Activated B cell treated with CpG ODN at 0.5 μM for 24 hours (primary cell): Measurements from ENCODE around the gene LAT. TPM values are rescaled to one million over a fixed set of nuclear protein-coding genes. Genes with fewer than 3 reads are reported as not detected.
"Not testable (repeated sequence)": the region's sequence is repeated elsewhere in the genome, so short reads cannot be mapped to it uniquely, and the experiment has no call there.

Experiments
- ATAC-seq: fragments of 200-7000 bp; cut with Tn5 transposase; one replicate; pipeline ENCODE4 v1.10.0; 2021; ENCODE audit warnings: low read depth, mild to moderate bottlenecking, moderate library complexity
- CTCF ChIA-PET: fragments of 350-600 bp; sonication (Branson Sonifier 250); formaldehyde crosslinking; loops from one replicate; lab custom pipeline; 2021; ENCODE audit warnings: antibody characterized with exemption; lab: Charles Lee
- POLR2A ChIA-PET: fragments of 350-600 bp; sonication (Branson Sonifier 250); formaldehyde crosslinking; loops from one replicate; lab custom pipeline; 2021; ENCODE audit warnings: antibody characterized with exemption; lab: Charles Lee
- DNase-seq: peaks from one replicate; pipeline ENCODE4 v3.0.0; 2022
- H3K27ac Mint-ChIP-seq: one replicate; pipeline ENCODE4 v1.8.0; 2020; ENCODE audit warnings: mixed read lengths
- H3K27me3 Mint-ChIP-seq: one replicate; pipeline ENCODE4 v1.8.0; 2021; ENCODE audit warnings: mixed read lengths
- H3K36me3 Mint-ChIP-seq: one replicate; pipeline ENCODE4 v1.8.0; 2021; ENCODE audit warnings: low read depth, mixed read lengths
- H3K4me1 Mint-ChIP-seq: one replicate; pipeline ENCODE4 v1.8.0; 2021; ENCODE audit warnings: mixed read lengths
- H3K4me3 Mint-ChIP-seq: one replicate; pipeline ENCODE4 v1.8.0; 2020; ENCODE audit warnings: mild to moderate bottlenecking, mixed read lengths
- H3K9me3 Mint-ChIP-seq: one replicate; pipeline ENCODE4 v1.8.0; 2020; ENCODE audit warnings: mixed read lengths
- intact Hi-C: fragments of 100-400 bp; cut with micrococcal nuclease; formaldehyde crosslinking; loops from one replicate; pipeline ENCODE4 v1.15.1; 2024
- total RNA-seq: library from RNA; stranded (reverse); gene quantifications from 2 replicates; pipeline ENCODE4 v1.2.3, GENCODE V29; 2022
- TF ChIP-seq, protein P1 (sequence below): fragments of 200-600 bp; IDR thresholded peaks from one replicate; pipeline ENCODE4 v1.8.0; 2022; ENCODE audit warnings: antibody characterized with exemption, mild to moderate bottlenecking

Gene LAT
- total RNA-seq, 1 donor from 2014 or later: 6.2 TPM

DNA sequence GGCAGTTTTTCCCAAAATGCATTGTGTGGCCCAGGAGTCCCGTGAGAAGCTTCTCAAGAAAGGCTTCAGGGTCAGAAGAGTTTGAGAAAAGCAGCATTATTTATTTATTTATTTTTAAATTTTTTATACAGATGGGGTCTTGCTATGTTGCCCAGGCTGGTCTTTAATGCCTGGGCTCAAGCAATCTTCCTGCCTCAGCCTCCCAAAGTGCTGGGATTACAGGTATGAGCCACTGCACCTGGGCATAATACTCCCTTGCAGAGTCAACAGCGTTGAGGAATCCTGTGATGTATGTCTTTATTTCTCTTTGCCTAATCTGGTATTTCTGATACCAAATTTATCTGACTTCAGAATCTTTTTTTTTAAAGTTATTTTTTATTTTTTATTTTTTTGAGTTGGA, 15.2 kb downstream of the LAT start:
- ATAC-seq (no peak), DNase-seq (no peak)
- Mint-ChIP-seq H3K36me3 (no peaks in the 10 kb centered on the region), H3K9me3 (no peaks in the 10 kb centered on the region), H3K4me1 (peaks cover 9% of the 10 kb centered on the region), H3K27ac (no peak overlapping the region), H3K27me3 (no peaks in the 10 kb centered on the region), H3K4me3 (no peak overlapping the region)
- ChIA-PET CTCF (no interaction called here), POLR2A (no interaction called here)
- intact Hi-C loops: no loop called here
- TF ChIP-seq, protein P1, sequence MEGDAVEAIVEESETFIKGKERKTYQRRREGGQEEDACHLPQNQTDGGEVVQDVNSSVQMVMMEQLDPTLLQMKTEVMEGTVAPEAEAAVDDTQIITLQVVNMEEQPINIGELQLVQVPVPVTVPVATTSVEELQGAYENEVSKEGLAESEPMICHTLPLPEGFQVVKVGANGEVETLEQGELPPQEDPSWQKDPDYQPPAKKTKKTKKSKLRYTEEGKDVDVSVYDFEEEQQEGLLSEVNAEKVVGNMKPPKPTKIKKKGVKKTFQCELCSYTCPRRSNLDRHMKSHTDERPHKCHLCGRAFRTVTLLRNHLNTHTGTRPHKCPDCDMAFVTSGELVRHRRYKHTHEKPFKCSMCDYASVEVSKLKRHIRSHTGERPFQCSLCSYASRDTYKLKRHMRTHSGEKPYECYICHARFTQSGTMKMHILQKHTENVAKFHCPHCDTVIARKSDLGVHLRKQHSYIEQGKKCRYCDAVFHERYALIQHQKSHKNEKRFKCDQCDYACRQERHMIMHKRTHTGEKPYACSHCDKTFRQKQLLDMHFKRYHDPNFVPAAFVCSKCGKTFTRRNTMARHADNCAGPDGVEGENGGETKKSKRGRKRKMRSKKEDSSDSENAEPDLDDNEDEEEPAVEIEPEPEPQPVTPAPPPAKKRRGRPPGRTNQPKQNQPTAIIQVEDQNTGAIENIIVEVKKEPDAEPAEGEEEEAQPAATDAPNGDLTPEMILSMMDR: no peak

DNA sequence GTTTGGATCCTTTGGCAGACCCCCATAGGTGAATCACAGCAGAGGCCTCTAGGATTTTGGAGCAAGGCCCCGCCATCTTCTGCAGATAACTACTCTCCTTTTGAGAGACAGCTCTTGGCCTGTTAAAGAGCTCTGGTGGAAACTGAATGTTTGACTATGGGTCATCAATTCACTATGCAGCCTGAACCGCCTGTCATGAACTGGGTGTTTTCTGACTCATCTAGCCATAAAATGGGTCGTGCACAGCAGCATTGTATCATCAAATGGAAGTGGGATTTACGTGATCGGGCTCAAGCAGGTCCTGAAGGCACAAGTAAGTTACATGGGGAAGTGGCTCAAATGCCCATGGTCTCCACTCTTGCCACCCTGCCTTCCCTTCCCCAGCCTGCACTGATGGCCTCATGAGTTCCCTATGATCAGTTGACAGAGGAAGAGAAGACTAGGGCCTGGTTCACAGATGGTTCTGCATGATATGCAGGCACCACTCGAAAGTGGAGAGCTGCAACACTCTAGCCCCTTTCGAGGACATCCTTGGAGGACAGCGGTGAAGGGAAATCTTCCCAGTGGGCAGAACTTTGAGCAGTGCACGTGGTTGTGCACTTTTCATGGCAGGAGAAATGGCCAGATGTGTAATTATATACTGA, 19.8 kb downstream of the LAT start:
- POLR2A ChIA-PET, DNase-seq, CTCF ChIA-PET, H3K36me3 Mint-ChIP-seq, H3K4me1 Mint-ChIP-seq, H3K27ac Mint-ChIP-seq, H3K4me3 Mint-ChIP-seq, intact Hi-C loops, H3K9me3 Mint-ChIP-seq, ATAC-seq: not testable (repeated sequence)
- peaks cover 12% of the 10 kb centered on the region for H3K27me3 Mint-ChIP-seq

DNA sequence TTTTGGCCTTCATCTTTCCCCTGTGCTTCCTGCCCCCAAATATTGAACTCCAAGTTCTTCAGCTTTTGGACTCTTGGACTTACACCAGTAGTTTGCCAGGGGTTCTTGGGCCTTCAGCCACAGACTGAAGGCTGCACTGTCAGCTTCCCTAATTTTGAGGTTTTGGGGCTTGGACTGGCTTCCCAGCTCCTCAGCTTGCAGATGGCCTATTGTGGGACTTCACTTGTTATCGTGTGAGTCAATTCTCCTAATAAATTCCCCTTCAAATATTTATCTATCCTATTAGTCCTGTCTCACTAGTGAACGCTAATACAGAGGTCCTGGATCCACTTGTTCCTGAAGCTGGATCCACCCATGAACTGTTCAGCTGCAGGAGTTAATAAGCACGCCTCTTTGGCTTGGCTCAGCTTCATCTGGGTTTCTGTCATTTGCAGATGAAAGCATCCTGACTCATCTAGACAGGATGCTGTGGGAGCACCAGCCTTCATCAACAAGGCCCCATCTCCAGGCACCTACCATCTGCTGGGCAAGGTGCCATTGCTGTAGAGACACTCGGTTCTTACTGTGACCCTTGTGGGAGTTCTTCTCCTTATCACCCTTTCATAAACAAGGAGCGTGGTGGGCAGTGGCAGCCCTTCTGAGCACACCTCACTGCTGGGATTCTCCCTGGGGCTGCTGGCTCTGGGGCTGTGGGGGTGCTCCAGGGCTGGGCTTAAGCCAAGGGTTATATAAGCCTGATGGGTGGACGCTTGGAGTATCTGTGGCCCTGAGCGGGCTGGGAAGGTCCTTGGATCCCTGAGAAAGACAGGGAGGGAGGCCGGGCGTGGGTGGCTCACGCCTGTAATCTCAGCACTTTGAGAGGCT, 23.1 kb downstream of the LAT start:
- Mint-ChIP-seq H3K4me3 (no peak overlapping the region), H3K27me3 (peaks cover 12% of the 10 kb centered on the region), H3K9me3 (no peaks in the 10 kb centered on the region), H3K36me3 (no peaks in the 10 kb centered on the region), H3K4me1 (peaks cover 2% of the 10 kb centered on the region), H3K27ac (no peak overlapping the region)
- TF ChIP-seq, protein P1: no peak
- DNase-seq (no peak), ATAC-seq (no peak)
- ChIA-PET CTCF (no interaction called here), POLR2A (no interaction called here)
- intact Hi-C loops: no loop called here

DNA sequence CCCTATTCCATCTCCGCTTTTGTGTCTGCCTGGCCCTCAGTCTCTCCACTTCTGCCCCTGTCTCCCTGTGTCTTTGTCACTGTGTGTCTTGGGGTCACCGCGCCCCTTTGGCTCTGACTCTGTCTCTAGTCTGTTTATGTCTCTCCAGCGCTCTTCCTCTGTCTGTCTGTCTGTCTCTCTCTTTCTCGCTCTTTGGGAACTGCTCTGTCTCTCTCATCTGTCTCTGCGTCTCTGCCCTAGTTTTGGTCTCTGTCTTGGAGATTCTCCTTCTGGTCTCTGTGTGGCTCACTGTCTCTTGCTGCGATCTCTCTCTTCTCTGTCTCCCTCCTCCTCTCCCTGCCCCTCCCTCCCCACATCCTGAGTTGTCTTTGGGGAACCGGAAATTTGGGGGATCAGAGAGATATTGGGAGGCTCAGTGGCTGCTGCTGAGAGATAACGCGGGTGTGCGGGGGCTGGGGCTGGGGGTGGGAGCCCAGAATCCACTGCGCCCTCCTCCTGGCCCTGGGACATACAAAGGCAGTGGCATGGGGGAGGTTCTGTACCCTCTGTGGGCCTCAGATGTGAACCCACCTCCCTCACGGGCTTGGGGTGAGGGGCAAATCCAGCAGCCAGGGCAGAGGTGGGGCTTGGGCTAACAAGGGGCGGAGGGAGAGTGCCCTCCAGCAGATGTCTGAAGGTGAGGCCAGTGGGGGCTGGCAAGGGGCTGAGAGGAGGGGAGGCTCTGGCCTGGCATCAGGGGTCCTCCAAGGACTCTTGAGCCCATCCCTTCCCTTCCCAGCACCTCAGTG, 24.4 kb downstream of the LAT start:
- H3K9me3 Mint-ChIP-seq: no peaks in the 10 kb centered on the region
- no peaks in the 10 kb centered on the region for H3K36me3 Mint-ChIP-seq
- H3K27ac Mint-ChIP-seq: no peak overlapping the region
- CTCF ChIA-PET: no interaction called here
- H3K4me3 Mint-ChIP-seq: no peak overlapping the region
- intact Hi-C loops: no loop called here
- POLR2A ChIA-PET: no interaction called here
- TF ChIP-seq, protein P1: no peak
- ATAC-seq: no peak
- no peak for DNase-seq
- peaks cover 2% of the 10 kb centered on the region for H3K4me1 Mint-ChIP-seq
- H3K27me3 Mint-ChIP-seq: peaks cover 12% of the 10 kb centered on the region

DNA sequence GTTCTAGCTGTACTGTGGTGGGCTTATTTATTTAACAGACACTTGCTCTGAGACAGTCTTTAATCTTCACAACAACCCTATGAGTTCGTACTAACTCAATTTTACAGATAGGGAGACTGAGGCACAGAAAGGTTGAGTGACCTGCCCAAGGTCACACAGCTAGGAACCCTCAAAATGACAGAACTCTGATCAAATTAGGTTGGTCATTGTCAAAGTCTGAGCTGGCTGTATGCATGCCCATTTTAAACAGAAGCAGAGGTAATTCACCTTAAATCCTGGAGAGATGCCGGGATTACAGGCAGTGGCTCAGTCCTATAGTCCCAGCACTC, 24.9 kb downstream of the LAT start:
- Mint-ChIP-seq H3K4me3 (no peak overlapping the region), H3K4me1 (peaks cover 2% of the 10 kb centered on the region), H3K27me3 (peaks cover 12% of the 10 kb centered on the region), H3K9me3 (no peaks in the 10 kb centered on the region), H3K27ac (no peak overlapping the region), H3K36me3 (no peaks in the 10 kb centered on the region)
- CTCF ChIA-PET: no interaction called here
- TF ChIP-seq, protein P1: no peak
- DNase-seq (no peak), ATAC-seq (no peak)
- POLR2A ChIA-PET: no interaction called here
- intact Hi-C loops: no loop called here
